K562 (cell line): ENCODE data around the gene NALCN. TPM values are rescaled to one million over a fixed set of nuclear protein-coding genes. Genes with fewer than 3 reads are reported as not detected.

Experiments used
- ATAC-seq: fragments of 200-7000 bp; cut with Tn5 transposase; 3 replicates; pipeline ENCODE4 v1.9.1; 2020; ENCODE audit warnings: moderate library complexity
- BruUV-seq: library from RNA; stranded (reverse); fragments of 400-500 nt; replicated peaks from 2 replicates; lab custom pipeline; 2021; lab: Mats Ljungman, UMichigan
- CTCF ChIA-PET: fragments of 300-600 bp; formaldehyde crosslinking; extraction: SDS; loops from one replicate; lab custom pipeline; 2021; ENCODE audit warnings: low intra/inter-chr PET ratio; lab: Yijun Ruan, JAX
- POLR2A ChIA-PET: fragments of 300-600, 350-650 bp; sonication (Branson Sonifier 250); formaldehyde crosslinking; extraction: SDS; loops from one replicate; lab custom pipeline; 2021; ENCODE audit warnings: antibody characterized with exemption, inconsistent platforms; lab: Yijun Ruan, JAX
- DNase-seq, 4 experiments: peaks; one replicate each; pipeline versions ENCODE4 v3.0.0 to v3.0.0-alpha.2; 2011 to 2018; ENCODE audit warnings: low spot score in 3 of 4, mixed read lengths in 3 of 4; ENCODE audit errors: extremely low read depth in 1 of 4
- FAIRE-seq: peaks from 2 replicates; lab custom pipeline; 2011; peaks lifted over from hg19 to GRCh38; lab: Jason Lieb, UNC
- H2AFZ ChIP-seq: 2 replicates; pipeline ENCODE4 v1.6.0; 2011; ENCODE audit warnings: low read depth, low read length, control low read depth, inconsistent platforms
- H3K27ac ChIP-seq: fragments of 200-600 bp; 3 replicates; pipeline ENCODE4 v1.8.0; 2011; ENCODE audit warnings: low read depth, mild to moderate bottlenecking, control low read depth, inconsistent platforms, low read length, moderate library complexity, mixed read lengths; ENCODE audit errors: extremely low read depth
- H3K27me3 ChIP-seq, 2 experiments: fragments of 300-600 bp in 1 of 2; 2 replicates in 1 of 2; 3 replicates in 1 of 2; pipeline versions ENCODE4 v1.6.0 to v1.8.0; 2011; ENCODE audit warnings: inconsistent platforms in 2 of 2, low read length in 2 of 2, mild to moderate bottlenecking in 1 of 2, mixed read lengths in 1 of 2, moderate library complexity in 1 of 2; ENCODE audit not compliant: control insufficient read depth in 2 of 2, insufficient read depth in 2 of 2
- H3K36me3 ChIP-seq: fragments of 300-600 bp; 3 replicates; pipeline ENCODE4 v1.8.0; 2011; ENCODE audit warnings: mild to moderate bottlenecking, low read length, inconsistent platforms; ENCODE audit not compliant: control insufficient read depth, insufficient read depth
- H3K4me1 ChIP-seq, 2 experiments: fragments of 200-600 bp in 1 of 2; replicated peaks in 1 of 2; 2 replicates in 1 of 2; 3 replicates in 1 of 2; pipeline versions ENCODE4 v1.5.1 to v1.8.0; 2011; ENCODE audit warnings: inconsistent platforms in 2 of 2, low read length in 2 of 2, mild to moderate bottlenecking in 1 of 2, mixed read lengths in 1 of 2, moderate library complexity in 1 of 2; ENCODE audit not compliant: control insufficient read depth in 2 of 2, insufficient read depth in 2 of 2
- H3K4me2 ChIP-seq: 2 replicates; pipeline ENCODE4 v1.6.1; 2011; ENCODE audit warnings: low read length, control low read depth, inconsistent platforms, mixed read lengths; ENCODE audit not compliant: insufficient read depth
- H3K4me3 ChIP-seq: fragments of 200-600 bp; sonication (generic), shearing (Covaris generic); 2 replicates; pipeline ENCODE4 v1.5.1; 2016; ENCODE audit warnings: control low read depth, inconsistent platforms
- H3K79me2 ChIP-seq: fragments of 200-600 bp; 3 replicates; pipeline ENCODE4 v1.8.0; 2011; ENCODE audit warnings: low read length, inconsistent platforms; ENCODE audit not compliant: control insufficient read depth, insufficient read depth
- H3K9ac ChIP-seq, 2 experiments: 2 replicates each; pipeline versions ENCODE4 v1.6.0 to v1.6.1; 2011; ENCODE audit warnings: low read depth in 2 of 2, low read length in 2 of 2, control low read depth in 1 of 2, inconsistent platforms in 1 of 2, mild to moderate bottlenecking in 1 of 2, mixed read lengths in 1 of 2; ENCODE audit not compliant: insufficient read depth in 1 of 2
- H3K9me1 ChIP-seq: one replicate; pipeline ENCODE4 v1.6.0; 2011; ENCODE audit warnings: inconsistent platforms, mild to moderate bottlenecking, low read length, moderate library complexity; ENCODE audit not compliant: control insufficient read depth, insufficient read depth
- H3K9me3 ChIP-seq: replicated peaks from 2 replicates; pipeline ENCODE4 v1.5.1; 2011; ENCODE audit warnings: low read depth, low read length, inconsistent platforms; ENCODE audit not compliant: control insufficient read depth, insufficient read depth
- H4K20me1 ChIP-seq: replicated peaks from 2 replicates; pipeline ENCODE4 v1.6.1; 2011; ENCODE audit warnings: low read length, inconsistent platforms, mixed read lengths; ENCODE audit not compliant: control insufficient read depth, insufficient read depth
- CTBP1 ChIP-seq: fragments of 450-650 bp; IDR thresholded peaks from 2 replicates; pipeline ENCODE4 v1.6.1; 2016; ENCODE audit warnings: borderline replicate concordance
- GTF2E2 ChIP-seq: fragments of 200-800 bp; sonication (Bioruptor generic); IDR thresholded peaks from 2 replicates; pipeline ENCODE4 v1.6.1; 2016; ENCODE audit warnings: missing genetic modification characterization, missing compliant biosample characterization
- MEF2A ChIP-seq: IDR thresholded peaks from 2 replicates; pipeline ENCODE4 v1.6.1; 2011; ENCODE audit warnings: low read depth, mild to moderate bottlenecking, low read length, moderate library complexity; ENCODE audit not compliant: control insufficient read depth
- PHB2 ChIP-seq: fragments of 450-650 bp; IDR thresholded peaks from 2 replicates; pipeline ENCODE4 v1.6.1; 2017; ENCODE audit warnings: low read depth
- SMARCA5 ChIP-seq: fragments of 450-650 bp; IDR thresholded peaks from 2 replicates; pipeline ENCODE4 v1.6.1; 2016
- SP2 ChIP-seq: IDR thresholded peaks from 2 replicates; pipeline ENCODE4 v1.6.1; 2011; ENCODE audit warnings: mild to moderate bottlenecking, low read depth, low read length, moderate library complexity; ENCODE audit not compliant: poor library complexity, severe bottlenecking; ENCODE audit errors: extremely low read depth
- ZBTB33 ChIP-seq: sonication (generic); formaldehyde crosslinking; IDR thresholded peaks from 2 replicates; pipeline ENCODE4 v1.8.1; 2023; ENCODE audit warnings: mild to moderate bottlenecking, missing genetic modification reagents
- WGBS: fragments of 100-300 bp; shearing (Covaris generic); methylation state at CpG from one replicate; pipeline ENCODE4 v1.1.6; 2016; ENCODE audit warnings: low coverage, mixed read lengths; ENCODE audit not compliant: insufficient coverage; ENCODE audit errors: missing lambda C conversion rate; 5-methylcytosine and 5-hydroxymethylcytosine counted together
- in situ Hi-C: fragments of 300-500 bp; cut with MboI; formaldehyde crosslinking; loops from 4 replicates; pipeline ENCODE4 v1.15.0; 2018; ENCODE audit warnings: inconsistent platforms, mixed read lengths
- intact Hi-C: fragments of 100-400 bp; cut with micrococcal nuclease; formaldehyde crosslinking; loops from 2 replicates; pipeline ENCODE4 v1.14.2; 2022
- polyA plus RNA-seq, 8 experiments: library from polyadenylated mRNA; depleted of rRNA in 4 of 8; stranded (reverse) in 5 of 8; unstranded in 3 of 8; fragments of >200 nt; fragmentation: Nextera tagmentation in 2 of 8; fragmentation: Illumina TruSeq in 1 of 8; extraction: Ambion mirVana in 2 of 8; extraction: Trizol in 1 of 8; gene quantifications; 2 replicates each; pipeline versions ENCODE4 v1.2.1 to v1.2.3, GENCODE V29; 2011 to 2014; ENCODE audit warnings: inconsistent platforms in 1 of 8, missing spikeins in 1 of 8
- total RNA-seq, 7 experiments: library from RNA; depleted of rRNA in 6 of 7; stranded (reverse); fragments of >200 nt in 6 of 7; fragmentation: Illumina TruSeq in 2 of 7; extraction: Trizol in 2 of 7; gene quantifications; 2 replicates each; pipeline versions ENCODE4 v1.2.1 to v1.2.3, GENCODE V29; 2011 to 2021; ENCODE audit warnings: low replicate concordance in 1 of 7

NALCN gene
- total and polyA plus RNA-seq, 9 of the 15 experiments (the other 6 are each of a cell fraction or from before 2014, with no cell fraction given) = not detected

- CTCF ChIA-PET = no interaction called here
- H3K79me2 ChIP-seq = no peaks in the 10 kb centered on the region
- H3K4me2 ChIP-seq = no peak overlapping the region
- ATAC-seq (no peak), FAIRE-seq (no peak), DNase-seq (no peak)
- H3K36me3 ChIP-seq = no peaks in the 10 kb centered on the region
- WGBS = 0% methylated on average over 5 of the region's 5 CpGs
- no peaks in the 10 kb centered on the region for H3K9me1 ChIP-seq
- no peaks in the 10 kb centered on the region for H3K27me3 ChIP-seq
- TF ChIP-seq SMARCA5 = no peak
- no peak for TF ChIP-seq GTF2E2 (tag)
- TF ChIP-seq CTBP1 = no peak
- no peak for TF ChIP-seq ZBTB33 (CRISPR knock-in tag)
- no peak for TF ChIP-seq MEF2A
- no peak for TF ChIP-seq PHB2
- no peak for TF ChIP-seq SP2
- intact Hi-C loops = no loop called here
- in situ Hi-C loops = no loop called here
- BruUV-seq = no TSS peak
- no peaks in the 10 kb centered on the region for H4K20me1 ChIP-seq
- POLR2A ChIA-PET = no interaction called here
- H3K4me3 ChIP-seq = no peak overlapping the region
- H3K27ac ChIP-seq = no peak overlapping the region
- H3K4me1 ChIP-seq = no peaks in the 10 kb centered on the region
- H2AFZ ChIP-seq = no peak overlapping the region
- no peak overlapping the region for H3K9ac ChIP-seq
- no peaks in the 10 kb centered on the region for H3K9me3 ChIP-seq
These were observed 77.1 kb downstream of the NALCN start for GRCh38 chr13:101339202-101339601.
